ENCODE data around the gene CENPS. TPM values are rescaled to one million over a fixed set of nuclear protein-coding genes. Genes with fewer than 3 reads are reported as not detected.

The CENPS gene
- total and polyA plus RNA-seq, 2 of the 13 experiments (the other 11 are each of a cell fraction or from before 2014, with no cell fraction given), result 3.3 to 22.0 TPM

DNA sequence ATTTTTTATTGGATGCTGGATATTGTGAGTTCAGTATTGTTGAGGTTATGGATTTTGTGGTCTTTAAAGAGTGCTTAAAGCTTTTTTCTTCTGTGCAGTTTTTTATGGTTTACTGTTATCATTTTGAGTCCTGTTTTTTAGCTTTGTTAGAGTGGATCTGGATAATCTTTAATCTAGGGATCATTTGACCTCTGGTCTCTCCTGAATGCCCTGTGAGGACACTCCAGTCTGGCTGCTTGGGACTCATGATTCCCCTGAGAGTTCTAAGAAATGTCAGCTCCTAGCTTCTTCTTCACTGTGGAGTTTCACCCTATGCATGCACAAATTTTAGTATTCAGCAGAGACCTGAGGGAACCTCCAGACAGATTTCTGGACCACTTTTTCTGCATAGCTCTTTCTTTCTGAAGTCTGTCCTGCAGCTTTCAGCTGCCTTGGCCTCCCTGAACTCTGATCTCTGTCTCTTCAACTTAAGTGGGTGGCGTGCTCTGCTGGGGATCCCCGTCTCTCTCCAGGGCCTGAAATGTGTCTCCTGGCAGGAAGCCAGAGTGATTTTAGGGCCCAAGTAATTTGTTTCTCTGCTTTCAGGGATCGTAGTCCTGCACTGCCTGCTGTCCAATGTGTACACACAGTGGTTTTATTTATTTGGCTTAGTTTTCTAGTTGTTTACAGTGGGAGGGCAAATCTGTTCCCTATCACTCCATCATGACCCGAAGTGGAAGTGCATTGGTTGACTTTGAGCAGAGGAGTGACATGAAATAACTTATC, 59.2 kb downstream of the CENPS start:
- in situ Hi-C loops (cut with HindIII; ENCODE audit: extremely low pct_ligation_motif_present, low pct_unique_long_range_greater_than_20kb) (no loop called here), intact Hi-C loops (cut with micrococcal nuclease; ENCODE audit: unreplicated experiment) (no loop called here)
- ChIA-PET POLR2A (interaction anchor here (0.9 kb wide), 1 partner anchor 17 kb away, joined by 3 read pairs; the partner anchor contains the start of gene DFFA), CTCF (ENCODE audit: low intra/inter-chr PET ratio, low total read pairs) (no interaction called here)
- DNase-seq (ENCODE audit: low spot score), result no peak
- peaks cover 33% of the 10 kb centered on the region for H4K20me1 ChIP-seq (ENCODE audit: insufficient read depth, low read length)
- H3K4me1 ChIP-seq (ENCODE audit: insufficient read depth, low read length), result peaks cover 26% of the 10 kb centered on the region
- WGBS (ENCODE audit: low lambda C conversion rate), result 17% methylated on average over 3 of the region's 4 CpGs
- no peak overlapping the region for H3K4me3 ChIP-seq (replicated peaks in 1 of 3; ENCODE audit: insufficient read depth in 1 of 3, low read depth in 2 of 3, low read length in 3 of 3)
- peak; percentile 64 for ATAC-seq
- H3K9ac ChIP-seq (ENCODE audit: insufficient read depth, low read depth, low read length), result no peak overlapping the region
- FAIRE-seq, result no peak
- H3K27ac ChIP-seq (ENCODE audit: extremely low read length, insufficient read depth, low read length), result no peak overlapping the region
- H3K36me3 ChIP-seq (replicated peaks in 1 of 2; ENCODE audit: control insufficient read depth in 1 of 2, insufficient read depth in 2 of 2, low read length in 2 of 2), result no peaks in the 10 kb centered on the region
- H2AFZ ChIP-seq (ENCODE audit: low read length), result no peak overlapping the region
- no peaks in the 10 kb centered on the region for H3K27me3 ChIP-seq (ENCODE audit: control insufficient read depth in 1 of 2, insufficient read depth in 2 of 2, low read length in 2 of 2)
- BruUV-seq (replicated peaks), result no TSS peak
- no peaks in the 10 kb centered on the region; the same call in 1 of the 2 replicates for H3K9me3 ChIP-seq (ENCODE audit: low read length)
- H3K79me2 ChIP-seq (ENCODE audit: insufficient read depth, low read length), result peaks cover 44% of the 10 kb centered on the region
- peak overlapping the region; percentile 49 for H3K4me2 ChIP-seq (ENCODE audit: low read depth, low read length)
- TF ChIP-seq ZNF710 (CRISPR knock-in tag; IDR thresholded peaks at IDR 0.05; ENCODE audit: borderline replicate concordance) (no peak), FOXP4 (CRISPR knock-in tag; IDR thresholded peaks at IDR 0.05) (0 out of 2 replicates have a peak, but pooled peaks have one; percentile 32), MTA3 (CRISPR knock-in tag; IDR thresholded peaks at IDR 0.05) (no peak), MXD3 (CRISPR knock-in tag; IDR thresholded peaks at IDR 0.05) (no peak), E2F1 (CRISPR knock-in tag; IDR thresholded peaks at IDR 0.05) (no peak), AHR (CRISPR knock-in tag; IDR thresholded peaks at IDR 0.05) (no peak), ZSCAN12 (CRISPR knock-in tag; IDR thresholded peaks at IDR 0.05) (no peak), WIZ (CRISPR knock-in tag; IDR thresholded peaks at IDR 0.05) (no peak), ZNF780A (CRISPR knock-in tag; IDR thresholded peaks at IDR 0.05) (no peak), ZNF839 (CRISPR knock-in tag; IDR thresholded peaks at IDR 0.05; ENCODE audit: borderline replicate concordance) (no peak)
- TF ChIP-seq, protein P1, sequence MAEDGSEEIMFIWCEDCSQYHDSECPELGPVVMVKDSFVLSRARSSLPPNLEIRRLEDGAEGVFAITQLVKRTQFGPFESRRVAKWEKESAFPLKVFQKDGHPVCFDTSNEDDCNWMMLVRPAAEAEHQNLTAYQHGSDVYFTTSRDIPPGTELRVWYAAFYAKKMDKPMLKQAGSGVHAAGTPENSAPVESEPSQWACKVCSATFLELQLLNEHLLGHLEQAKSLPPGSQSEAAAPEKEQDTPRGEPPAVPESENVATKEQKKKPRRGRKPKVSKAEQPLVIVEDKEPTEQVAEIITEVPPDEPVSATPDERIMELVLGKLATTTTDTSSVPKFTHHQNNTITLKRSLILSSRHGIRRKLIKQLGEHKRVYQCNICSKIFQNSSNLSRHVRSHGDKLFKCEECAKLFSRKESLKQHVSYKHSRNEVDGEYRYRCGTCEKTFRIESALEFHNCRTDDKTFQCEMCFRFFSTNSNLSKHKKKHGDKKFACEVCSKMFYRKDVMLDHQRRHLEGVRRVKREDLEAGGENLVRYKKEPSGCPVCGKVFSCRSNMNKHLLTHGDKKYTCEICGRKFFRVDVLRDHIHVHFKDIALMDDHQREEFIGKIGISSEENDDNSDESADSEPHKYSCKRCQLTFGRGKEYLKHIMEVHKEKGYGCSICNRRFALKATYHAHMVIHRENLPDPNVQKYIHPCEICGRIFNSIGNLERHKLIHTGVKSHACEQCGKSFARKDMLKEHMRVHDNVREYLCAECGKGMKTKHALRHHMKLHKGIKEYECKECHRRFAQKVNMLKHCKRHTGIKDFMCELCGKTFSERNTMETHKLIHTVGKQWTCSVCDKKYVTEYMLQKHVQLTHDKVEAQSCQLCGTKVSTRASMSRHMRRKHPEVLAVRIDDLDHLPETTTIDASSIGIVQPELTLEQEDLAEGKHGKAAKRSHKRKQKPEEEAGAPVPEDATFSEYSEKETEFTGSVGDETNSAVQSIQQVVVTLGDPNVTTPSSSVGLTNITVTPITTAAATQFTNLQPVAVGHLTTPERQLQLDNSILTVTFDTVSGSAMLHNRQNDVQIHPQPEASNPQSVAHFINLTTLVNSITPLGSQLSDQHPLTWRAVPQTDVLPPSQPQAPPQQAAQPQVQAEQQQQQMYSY (CRISPR knock-in tag; IDR thresholded peaks at IDR 0.05), result no peak
- TF ChIP-seq, protein P2, sequence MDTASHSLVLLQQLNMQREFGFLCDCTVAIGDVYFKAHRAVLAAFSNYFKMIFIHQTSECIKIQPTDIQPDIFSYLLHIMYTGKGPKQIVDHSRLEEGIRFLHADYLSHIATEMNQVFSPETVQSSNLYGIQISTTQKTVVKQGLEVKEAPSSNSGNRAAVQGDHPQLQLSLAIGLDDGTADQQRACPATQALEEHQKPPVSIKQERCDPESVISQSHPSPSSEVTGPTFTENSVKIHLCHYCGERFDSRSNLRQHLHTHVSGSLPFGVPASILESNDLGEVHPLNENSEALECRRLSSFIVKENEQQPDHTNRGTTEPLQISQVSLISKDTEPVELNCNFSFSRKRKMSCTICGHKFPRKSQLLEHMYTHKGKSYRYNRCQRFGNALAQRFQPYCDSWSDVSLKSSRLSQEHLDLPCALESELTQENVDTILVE (CRISPR knock-in tag; IDR thresholded peaks at IDR 0.05), result no peak
